Fibroblast of upper back skin (primary cell): ENCODE results near the gene CHCHD6.

Experiments
- DNase-seq: peaks from one replicate; pipeline ENCODE4 v3.0.0-alpha.2; 2013

The CHCHD6 gene

DNA sequence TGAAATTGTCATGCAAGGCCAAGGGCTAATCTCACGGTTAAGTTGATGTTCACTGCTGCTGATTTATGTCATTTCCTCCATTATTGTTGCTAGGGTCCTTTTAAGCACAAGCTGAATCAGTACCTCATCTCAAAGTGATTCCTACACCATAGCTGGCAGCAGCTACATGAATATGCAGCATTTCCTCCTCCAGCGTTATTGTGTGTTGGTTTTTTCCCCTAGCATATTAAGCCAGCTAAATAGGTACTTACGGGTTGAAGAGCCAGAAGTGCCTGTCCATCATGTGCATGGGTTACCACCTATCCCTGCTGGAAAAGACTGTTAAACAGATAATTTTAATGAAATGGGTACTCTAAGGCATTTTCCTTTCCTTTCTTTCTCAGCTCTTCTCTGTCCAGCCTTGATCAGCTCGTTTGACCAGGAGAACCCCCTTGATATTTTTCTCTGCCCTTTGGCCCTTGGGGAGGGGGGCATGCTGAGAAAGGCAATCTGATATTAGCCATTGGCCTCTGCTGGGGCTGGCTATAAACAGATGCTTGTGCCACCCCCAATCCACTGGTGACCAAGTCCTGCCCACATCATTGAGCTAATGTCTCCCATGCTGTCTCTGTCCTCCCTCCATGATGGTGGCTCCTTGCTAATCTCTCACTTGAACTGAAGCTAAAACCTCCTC is 163.3 kb downstream of the CHCHD6 start:
- no peak for DNase-seq

DNA sequence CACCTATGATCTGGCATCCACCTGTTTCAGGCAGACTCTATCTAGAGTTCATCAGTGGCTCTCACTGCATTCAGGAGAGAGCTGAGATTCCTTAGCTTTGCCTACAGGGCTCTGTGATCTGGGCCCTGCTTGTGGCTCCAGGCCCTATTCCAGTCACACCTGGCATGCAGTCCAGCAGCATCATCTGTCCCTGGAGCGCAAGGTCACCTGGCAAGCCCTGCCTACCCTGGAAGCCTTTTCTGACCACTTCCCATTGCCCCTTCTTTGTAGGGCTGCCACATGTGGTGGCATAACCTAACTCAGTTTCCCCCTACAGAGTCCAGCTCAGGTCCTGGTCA is 163.8 kb downstream of the CHCHD6 start:
- no peak for DNase-seq

DNA sequence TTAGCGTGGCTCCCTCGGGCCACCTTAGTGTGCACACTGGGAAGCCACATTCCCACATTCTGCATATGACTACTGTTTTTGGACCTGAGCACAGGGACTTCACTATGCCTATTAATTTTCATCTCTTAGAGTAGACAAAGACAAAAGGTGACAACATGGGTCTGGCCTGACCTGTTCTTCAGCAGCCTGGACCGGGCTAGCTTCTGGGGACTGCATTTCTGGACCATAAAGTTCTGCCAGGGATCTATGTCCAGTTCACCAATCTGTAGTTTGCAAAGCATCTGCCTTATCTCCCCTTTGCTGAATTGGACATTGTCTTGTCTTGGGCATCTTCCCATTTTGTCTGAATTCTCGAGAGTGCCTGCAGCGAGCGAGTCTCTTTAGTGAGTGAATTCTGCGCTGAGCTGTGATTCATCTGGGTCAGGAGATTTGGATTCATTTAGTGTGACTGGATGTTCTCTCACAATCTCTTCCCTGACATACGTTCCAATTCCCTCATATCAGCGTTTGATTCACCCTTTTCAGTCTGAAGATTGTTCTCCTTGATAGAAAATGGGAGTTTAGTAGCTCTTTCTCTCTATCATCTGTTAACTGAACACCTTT is 166.7 kb downstream of the CHCHD6 start:
- peak; percentile 28 for DNase-seq

DNA sequence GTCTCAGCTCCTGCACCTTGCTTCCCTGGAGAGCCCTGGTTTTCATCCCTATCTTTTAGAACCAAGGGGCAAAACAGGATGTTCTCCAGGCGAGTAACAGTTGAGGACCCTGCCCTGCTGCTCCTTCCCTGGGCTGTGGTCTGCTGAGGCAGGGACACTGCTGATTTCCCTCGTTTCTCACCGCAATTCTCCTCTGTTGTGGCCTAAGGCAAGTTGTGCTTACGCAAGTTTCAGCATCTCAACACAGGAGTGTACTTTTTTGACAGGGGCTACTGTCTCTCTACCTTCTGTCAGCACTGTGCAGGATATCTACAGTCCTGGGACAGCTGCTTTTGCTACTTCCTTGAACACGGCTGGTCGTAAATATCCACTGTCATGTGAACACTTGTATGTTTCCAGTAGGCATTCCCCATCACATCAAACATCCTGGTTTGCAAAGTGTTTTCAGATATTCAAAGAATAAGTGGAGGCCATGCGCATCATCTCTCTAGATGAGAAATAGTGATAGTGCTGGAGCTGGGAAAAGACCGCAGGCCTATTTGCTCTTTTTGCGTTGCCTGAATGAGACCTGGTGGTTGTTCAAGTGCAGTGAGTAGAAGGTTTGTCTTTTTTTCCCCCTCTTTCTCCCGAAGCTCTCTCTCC is 168.8 kb downstream of the CHCHD6 start:
- no peak for DNase-seq

DNA sequence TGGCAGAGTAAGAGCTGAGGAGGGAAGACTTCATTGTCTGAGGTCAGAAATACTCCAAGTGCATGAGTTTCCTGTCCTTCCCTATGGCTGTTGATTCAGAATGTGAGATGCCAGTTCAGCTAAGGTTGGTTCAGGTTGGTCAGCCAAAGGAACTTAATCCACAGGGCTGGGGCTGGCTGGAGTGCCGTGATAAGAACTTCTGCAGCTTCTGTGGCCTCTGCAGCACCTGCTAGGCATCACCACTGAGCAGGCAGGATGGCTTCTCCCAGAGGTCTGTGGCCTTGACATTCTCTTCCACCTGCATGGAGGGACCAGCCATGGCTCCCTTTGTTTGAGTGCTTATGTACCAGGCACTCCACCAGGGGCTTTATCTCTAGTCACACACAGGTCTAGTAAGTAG is 169.4 kb downstream of the CHCHD6 start:
- no peak for DNase-seq

DNA sequence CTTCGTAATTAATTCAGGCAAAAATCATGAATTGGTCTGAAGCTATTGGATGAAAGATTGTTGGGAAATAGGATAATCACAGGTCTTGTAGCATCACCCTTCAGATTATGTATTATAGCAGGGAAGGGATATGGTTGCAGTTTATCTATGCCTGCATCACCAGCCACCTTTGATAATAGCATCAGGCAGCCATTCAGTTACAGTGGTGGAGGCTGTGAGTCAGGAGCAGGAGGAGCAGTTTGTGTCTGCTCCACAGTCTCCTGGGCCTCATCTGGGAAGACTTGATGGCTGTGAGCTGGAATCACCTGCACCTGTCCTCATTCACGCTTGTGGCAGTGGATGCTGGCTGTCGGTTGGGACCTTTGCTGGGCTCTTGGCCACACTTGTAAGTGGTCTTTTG is 174.6 kb downstream of the CHCHD6 start:
- no peak for DNase-seq

DNA sequence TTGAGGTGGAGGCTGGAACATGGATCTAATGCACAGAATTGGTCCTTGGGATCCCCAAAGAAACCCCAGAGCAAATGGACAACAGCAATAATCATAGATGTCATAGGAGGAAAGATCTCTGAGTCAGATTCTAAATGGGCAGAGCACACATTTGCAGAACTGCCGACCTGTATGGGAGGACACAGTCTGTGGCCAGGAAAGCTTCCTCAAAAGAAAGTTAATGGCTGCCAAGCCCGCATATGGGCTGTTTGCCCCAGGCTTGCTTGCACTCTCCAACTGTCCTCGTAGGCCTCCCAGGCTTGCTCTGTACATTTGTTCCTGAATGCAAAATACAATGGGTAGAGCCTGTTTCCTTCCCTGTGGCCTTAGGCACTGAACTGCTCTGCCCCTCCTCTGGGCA is 176.9 kb downstream of the CHCHD6 start:
- DNase-seq: no peak

DNA sequence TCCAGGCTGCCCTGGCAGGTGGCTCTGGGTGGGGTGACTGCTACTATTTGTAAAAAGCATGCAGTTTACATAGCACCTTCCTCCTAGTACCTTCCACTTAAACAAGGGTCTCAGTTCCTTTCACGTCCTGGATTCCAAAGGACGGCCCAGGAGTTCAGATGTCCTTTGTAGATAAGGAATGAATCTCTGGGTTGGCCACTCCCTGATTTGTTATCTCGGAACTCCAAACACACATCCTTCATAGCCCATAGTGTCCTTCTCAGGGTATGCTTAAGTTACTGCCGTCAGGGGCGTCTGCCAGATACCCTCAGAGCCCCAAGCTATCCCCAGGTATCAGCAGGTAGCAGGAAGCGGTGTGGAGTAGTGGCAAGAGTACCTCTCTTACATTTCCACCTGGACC is 177.8 kb downstream of the CHCHD6 start:
- DNase-seq: no peak

DNA sequence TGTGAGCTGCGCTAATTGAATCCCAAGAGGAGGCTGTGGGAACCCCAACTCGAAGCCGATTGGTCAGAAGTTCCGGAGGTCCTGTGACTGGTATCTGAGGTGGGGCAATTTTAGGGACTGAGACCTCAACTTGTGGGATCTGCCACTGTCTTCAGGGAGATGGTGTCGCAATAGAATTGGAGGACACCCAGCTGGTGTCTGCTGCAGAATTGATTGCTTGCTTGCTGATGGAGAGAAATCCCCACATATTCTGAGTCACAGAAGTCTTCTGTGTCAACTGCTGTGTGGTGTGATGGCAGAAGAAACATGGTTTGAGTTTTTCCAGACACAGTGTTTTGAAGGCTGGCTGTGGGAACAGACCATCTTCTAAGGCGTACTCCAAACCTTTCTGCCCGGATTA is 179.2 kb downstream of the CHCHD6 start:
- DNase-seq: peak; percentile 23

DNA sequence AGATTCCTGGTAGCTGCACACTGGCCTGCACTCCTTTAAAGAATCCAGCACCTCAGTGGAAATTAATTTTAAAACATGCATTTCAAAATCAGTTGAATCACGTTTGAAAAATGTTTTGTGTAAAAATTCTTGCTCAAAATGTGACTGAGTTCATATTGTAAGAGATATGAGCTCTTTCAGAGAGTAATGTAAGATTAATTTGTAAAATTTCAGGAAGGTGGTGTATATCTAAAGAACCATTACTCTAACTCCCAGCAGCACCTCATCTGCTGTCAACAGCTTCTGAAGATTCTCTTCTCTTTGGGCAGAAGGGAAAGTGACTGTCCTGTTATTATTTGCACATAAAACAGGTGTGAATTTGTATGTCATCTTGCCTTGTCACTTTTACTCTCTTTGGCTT is 181.4 kb downstream of the CHCHD6 start:
- no peak for DNase-seq

DNA sequence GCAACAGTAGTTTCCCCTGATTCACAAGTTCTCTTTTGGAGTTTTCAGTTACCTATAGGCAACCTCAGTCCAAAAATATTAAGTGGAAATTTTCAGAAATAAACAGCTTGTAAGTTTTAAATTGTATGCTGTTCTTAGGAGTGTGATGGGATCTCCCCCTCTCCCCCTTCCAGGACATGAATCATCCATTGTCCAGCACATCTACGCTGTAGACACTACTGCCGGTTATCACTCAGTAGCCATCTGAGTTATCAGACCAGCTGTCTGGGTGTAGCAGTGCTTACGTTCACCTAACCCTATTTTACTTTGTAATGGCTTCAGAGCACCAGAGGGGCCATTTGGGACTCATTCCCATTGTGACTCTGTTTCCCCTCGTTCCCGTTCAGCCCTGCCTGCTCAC is 182.2 kb downstream of the CHCHD6 start:
- no peak for DNase-seq

DNA sequence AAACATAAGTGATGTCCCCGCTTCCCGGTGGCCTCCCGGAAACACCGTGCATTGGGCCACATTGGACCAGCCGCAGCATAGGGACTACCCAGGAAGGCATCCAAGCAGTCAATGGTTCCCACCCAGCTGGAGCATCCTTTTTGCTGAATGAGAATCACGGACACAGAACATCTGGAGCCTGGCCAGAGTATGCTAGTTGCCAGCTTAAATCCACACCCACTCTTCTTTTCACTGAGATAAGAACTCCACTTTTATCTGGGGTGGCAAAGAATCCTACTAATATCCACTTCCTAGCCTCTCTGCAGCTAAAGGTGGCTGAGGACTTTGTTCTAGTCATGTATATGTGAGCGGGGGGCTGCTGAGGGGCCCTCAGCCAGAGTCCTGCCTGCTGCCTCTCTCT is 183.6 kb downstream of the CHCHD6 start:
- DNase-seq: no peak

DNA sequence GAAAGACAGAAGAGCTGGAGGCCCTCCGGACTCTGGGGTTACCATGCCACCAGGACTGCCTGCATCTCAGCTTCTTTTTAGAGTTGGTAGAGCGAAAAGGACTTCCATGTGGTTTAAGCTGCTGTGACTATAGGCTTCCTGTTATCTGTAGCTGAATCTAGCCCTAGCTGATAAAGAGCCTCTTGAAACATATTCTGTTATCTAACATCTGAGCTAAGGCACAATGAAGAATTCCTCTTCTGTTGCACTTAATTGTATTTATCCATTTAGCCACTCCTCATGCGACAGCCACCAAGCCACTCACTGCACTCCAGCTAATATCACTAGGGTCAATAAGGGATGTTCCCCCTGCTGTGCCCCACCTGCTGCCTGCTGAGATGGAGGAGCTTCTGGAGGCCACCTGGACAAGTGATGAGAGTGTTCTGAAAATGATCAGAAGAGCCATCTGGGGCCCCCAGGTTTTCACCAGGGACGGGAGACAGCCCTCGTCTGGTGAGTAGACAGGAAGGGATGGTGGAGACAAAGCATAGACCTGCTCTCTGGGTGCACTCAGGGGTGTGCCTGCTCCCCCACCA is 184.2 kb downstream of the CHCHD6 start:
- no peak for DNase-seq

DNA sequence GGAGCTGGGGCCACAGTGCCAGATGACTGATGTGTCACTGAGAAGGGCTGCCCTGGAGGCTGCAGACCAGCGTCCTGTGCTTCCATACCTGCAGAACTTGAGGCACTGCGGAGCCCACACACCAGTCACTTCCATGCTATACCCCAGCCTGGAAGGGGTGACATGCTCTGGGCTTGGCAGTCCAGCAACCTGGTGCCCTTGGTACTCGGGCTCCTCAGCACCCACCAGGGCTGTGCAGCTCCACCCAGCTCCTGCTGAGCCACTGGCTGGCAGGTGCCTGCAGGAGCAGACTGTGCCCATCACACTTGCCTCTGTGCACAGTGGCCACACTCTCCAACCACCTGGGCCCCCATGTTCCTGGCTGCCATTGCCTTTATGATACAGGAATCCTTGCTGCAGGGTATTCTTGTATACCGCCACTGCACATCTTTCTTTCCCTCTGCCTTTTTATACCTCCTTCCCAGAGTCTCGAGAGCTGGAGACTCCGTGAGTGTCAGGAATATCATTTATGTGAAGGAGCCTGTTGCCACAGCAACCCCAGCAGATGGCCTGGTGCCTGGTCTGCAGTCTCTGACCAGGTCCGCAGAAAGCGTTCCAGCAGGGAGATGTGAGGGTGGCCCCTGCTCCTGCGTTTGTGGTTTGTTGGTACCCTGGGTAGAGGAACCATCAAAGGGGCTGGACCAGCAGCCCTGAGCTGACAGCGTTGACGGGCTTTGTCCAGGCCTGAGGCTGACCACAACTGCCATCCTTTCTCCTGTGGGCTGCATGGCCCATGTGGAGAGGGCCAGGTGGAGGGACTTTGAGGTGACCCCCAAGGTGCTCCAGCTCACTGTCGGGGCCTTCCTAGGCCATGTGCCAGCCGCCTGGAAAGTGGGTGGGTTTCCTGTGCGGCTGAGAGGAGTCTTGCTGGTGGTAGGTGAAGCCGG is 185.5 kb downstream of the CHCHD6 start:
- DNase-seq: no peak

DNA sequence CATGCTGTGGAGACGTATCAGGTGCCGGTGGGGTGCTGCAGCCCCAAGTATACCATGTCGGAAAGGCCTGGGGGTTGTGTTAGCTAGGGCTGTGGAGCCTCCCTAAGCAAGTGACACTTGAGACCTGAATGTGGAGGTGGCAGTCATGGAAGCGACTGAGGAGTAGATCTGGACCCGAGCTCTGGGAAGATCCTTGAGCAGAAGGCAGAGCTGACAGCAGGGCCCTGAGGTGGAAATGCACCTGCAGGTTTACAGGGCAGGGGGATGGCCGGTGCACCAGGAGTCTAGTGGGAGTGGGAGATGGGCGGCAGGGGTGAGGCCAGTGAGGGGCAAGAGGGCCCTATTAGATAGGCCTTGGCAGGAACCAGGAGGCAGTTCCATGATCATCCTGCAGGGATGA is 187.1 kb downstream of the CHCHD6 start:
- DNase-seq: no peak

DNA sequence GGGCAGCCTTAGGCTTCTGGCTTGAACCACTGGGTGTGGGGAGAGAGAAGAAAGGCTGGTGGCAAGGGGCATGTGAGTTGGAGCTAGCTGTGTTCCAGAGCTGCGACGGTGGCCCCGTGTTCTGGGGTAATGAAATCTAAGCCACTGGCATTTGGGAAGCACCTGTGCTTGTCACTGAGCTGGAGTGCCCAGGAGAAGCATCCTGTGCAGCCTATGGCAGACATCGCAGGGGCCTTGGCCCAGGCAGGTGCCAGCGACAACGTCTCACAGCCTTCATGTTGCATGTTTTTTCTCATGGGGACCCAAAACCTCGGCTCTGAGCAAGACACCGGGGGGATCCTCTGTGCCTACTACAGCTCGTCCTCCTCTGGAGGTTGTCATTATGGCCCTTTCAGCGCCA is 187.8 kb downstream of the CHCHD6 start:
- no peak for DNase-seq

DNA sequence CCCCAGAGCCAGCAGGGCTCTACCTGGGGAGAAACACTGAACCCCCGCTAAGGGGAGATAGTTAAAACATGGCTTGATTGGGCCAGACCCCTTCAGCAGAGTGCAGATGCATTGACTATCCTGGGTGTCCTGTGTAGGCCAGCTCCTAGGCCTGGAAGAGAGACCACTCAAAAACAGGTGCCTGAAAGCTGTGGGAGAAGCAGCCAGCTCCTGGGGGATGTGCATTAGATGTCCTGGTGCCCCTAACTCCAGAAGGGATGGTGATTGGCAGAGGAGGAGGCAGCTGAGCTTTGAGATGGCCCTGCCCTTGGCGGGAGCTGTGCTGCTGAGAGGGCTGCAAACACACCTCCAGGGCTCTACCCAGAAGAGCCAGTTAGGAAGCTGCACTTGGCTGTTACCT is 189.6 kb downstream of the CHCHD6 start:
- no peak for DNase-seq

DNA sequence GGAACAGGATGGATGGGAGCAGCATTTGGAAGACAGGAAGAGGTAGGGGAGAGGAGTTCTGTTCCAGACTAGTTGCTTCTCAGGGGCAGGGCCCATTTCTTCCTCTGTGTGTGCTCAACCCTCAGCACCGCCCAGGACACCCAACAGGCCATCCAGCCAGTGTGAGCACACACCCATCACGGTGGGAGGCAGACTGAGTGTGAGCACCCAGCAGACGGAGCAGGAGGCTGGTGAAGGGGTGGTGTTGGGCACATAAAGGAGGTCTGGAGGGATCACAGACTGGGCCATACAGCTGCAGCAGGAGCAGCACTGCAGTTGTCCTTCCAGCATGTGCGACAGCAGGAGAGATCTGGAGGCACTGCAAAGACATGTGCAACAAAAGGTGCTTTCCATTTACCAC is 190.4 kb downstream of the CHCHD6 start:
- DNase-seq: no peak

DNA sequence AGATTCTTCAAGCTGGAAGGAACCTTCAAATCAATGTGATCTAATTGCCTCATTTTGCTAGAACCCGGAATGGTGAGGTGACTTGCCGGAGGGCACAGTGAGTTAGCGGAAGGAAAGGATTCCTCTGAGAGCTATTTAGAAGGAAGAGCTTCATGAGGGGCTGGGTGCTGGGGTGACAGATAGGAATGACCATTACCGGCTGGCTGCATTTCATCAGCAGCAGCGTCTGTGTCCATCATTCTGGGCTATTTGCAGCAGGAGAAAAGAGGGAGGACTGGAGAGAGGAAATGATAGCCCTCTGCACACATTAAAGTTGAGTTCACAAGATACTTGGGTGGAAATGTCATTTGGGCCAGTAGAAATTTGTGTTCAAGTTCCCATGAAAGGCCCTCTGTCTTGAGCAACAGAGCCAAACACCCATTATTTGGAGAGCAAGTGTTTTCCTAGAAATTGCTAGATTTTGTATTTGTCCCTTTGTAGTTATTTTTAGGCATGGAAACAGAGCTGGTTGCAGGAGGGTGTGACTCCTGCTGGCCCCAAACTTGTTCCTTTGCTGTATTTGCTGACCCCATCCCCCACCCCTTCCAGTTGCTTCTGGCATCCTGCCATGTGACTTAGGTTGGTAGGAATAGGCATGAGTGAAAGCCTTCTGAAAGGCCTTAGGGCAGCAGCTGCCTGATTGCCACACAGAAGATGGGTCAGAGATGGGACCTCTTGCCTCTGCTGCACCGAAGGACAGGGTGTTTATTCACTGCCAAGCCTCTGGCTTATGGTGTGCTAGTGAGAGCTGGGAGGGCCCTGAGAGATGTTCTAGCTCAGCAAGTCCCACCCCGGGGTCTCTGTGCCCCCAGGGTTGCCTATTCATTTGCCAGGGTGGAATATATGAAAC is 191.4 kb downstream of the CHCHD6 start:
- DNase-seq: no peak

DNA sequence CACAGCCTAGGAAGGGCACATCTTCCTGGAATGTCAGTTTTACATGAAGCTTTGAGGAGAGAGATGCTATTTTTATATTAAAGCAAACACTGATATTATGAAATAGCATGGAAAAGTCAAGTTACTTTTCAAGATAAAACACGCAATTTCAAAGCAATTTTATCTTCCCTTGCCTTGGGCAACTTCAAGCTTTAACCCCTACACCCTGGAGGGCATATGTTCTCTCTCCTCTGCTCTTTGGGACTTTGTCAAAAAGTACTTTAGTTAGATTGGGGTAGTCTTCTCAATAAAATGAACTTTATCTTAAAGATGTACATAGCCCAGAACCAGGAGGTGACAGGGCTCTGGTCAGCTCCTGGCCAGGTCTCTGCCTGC is 192.0 kb downstream of the CHCHD6 start:
- DNase-seq: no peak

DNA sequence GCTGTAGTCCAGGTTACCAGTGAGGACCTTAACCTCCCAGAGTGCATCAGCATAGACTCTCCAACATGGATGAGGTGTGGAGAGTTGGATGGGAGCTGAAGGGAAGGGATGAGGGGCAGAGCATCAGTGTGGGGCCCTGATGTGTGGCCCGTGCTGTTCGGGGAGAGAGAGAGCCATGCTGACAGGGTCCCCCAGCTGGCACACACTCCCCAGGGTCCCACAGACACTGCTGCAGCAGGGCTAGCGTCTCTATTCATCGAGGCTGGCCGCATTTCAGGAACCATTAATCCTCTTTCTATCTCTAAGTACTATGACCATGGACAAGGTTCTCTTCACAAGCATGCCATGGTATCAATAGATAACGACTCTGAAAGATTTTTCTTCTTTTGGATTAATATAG is 192.9 kb downstream of the CHCHD6 start:
- no peak for DNase-seq

DNA sequence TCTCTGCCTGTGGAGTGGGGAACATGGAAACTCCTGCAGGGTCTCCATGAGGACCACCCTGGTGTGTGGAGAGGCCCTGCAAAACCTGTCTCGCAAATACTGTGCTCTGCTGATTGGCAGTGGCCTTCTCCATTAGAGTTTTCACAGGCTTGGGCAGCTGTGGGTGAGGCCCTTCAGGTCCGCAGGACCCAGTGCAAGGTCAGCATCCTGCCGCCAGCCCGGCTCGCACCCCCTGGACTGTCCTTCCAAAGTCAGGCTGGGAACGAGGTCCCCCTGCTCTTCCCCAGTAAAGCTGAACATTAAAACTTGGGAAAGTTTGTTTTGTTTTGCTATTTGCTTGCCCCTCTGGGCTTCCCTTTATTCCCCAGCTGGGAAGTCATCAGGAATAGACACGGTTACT is 193.9 kb downstream of the CHCHD6 start:
- DNase-seq: no peak
